SU-DHL-6 (cell line): ENCODE data around the gene CCDC179.

Experiments
- EZH2phosphoT487 ChIP-seq: fragments of 200-600 bp; sonication (generic), shearing (Covaris generic); conservative IDR thresholded peaks from 2 replicates; pipeline ENCODE4 v1.6.1; 2018; ENCODE audit warnings: mild to moderate bottlenecking, antibody characterized with exemption, low read length, moderate library complexity, mixed read lengths
- TF ChIP-seq, protein P1 (sequence below): fragments of 200-600 bp; sonication (generic); IDR thresholded peaks from one replicate; pipeline ENCODE4 v1.5.1; 2017; ENCODE audit warnings: antibody characterized with exemption, mild to moderate bottlenecking, low read length, moderate library complexity; ENCODE audit not compliant: insufficient read depth, poor library complexity, severe bottlenecking

DNA sequence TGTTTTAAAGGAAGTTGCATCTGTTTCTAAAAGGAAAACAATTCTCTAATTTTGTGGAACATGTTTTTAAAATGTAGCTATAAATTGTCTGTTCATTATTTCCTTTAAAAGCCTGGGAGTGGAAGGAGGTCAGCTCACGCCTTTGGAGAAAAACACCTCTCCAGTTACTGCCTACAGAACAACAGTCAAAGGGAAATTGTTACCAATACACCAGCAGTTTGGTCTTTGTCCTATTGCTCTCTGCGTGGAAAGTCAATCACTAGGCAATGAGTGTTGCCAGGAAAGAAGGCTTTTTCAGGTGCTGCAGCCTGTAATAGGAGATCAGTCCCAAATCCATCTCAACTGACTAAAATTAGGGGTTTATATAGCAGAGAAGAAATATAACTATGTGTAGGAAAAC, 52.9 kb downstream of the CCDC179 start:
- TF ChIP-seq, protein P1, sequence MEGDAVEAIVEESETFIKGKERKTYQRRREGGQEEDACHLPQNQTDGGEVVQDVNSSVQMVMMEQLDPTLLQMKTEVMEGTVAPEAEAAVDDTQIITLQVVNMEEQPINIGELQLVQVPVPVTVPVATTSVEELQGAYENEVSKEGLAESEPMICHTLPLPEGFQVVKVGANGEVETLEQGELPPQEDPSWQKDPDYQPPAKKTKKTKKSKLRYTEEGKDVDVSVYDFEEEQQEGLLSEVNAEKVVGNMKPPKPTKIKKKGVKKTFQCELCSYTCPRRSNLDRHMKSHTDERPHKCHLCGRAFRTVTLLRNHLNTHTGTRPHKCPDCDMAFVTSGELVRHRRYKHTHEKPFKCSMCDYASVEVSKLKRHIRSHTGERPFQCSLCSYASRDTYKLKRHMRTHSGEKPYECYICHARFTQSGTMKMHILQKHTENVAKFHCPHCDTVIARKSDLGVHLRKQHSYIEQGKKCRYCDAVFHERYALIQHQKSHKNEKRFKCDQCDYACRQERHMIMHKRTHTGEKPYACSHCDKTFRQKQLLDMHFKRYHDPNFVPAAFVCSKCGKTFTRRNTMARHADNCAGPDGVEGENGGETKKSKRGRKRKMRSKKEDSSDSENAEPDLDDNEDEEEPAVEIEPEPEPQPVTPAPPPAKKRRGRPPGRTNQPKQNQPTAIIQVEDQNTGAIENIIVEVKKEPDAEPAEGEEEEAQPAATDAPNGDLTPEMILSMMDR = no peak
- no peak for TF ChIP-seq EZH2phosphoT487
